Suprapubic skin (tissue), 4 donors: ENCODE results near the gene TMEM54. TPM values are rescaled to one million over a fixed set of nuclear protein-coding genes. Genes with fewer than 3 reads are reported as not detected.

Source experiments
- DNase-seq, 2 donors: peaks; one replicate each; pipeline ENCODE4 v3.0.0-alpha.2; 2019; ENCODE audit warnings: low spot score in 2 of 2
- H3K27ac ChIP-seq: fragments of 200-600 bp; sonication (generic); one replicate; pipeline ENCODE4 v1.5.1; 2019
- H3K27me3 ChIP-seq: fragments of 200-600 bp; sonication (generic); one replicate; pipeline ENCODE4 v1.5.1; 2019
- H3K36me3 ChIP-seq: fragments of 200-600 bp; sonication (generic); one replicate; pipeline ENCODE4 v1.5.1; 2019
- H3K4me1 ChIP-seq: fragments of 200-600 bp; sonication (generic); one replicate; pipeline ENCODE4 v1.5.1; 2019
- H3K4me3 ChIP-seq: fragments of 200-600 bp; sonication (generic); one replicate; pipeline ENCODE4 v1.5.1; 2019; ENCODE audit warnings: mild to moderate bottlenecking
- H3K9me3 ChIP-seq: fragments of 200-600 bp; sonication (generic); one replicate; pipeline ENCODE4 v1.5.1; 2019
- CTCF ChIP-seq, 2 donors: fragments of 200-600 bp in 1 of 2; fragments of 450-650 bp in 1 of 2; sonication (generic) in 1 of 2; IDR thresholded peaks; one replicate each; pipeline ENCODE4 v1.5.1; 2016 to 2019; ENCODE audit warnings: antibody characterized with exemption in 2 of 2, mild to moderate bottlenecking in 1 of 2, moderate library complexity in 1 of 2
- EP300 ChIP-seq: sonication (generic); formaldehyde crosslinking; IDR thresholded peaks from one replicate; pipeline ENCODE4 v1.6.1; 2017; ENCODE audit warnings: antibody characterized with exemption
- POLR2A ChIP-seq, 2 donors: fragments of 450-650 bp; IDR thresholded peaks; one replicate each; pipeline ENCODE4 v1.6.1; 2017; ENCODE audit warnings: antibody characterized with exemption in 2 of 2, mild to moderate bottlenecking in 2 of 2, moderate library complexity in 2 of 2
- POLR2AphosphoS5 ChIP-seq, 3 donors: sonication (generic); formaldehyde crosslinking; IDR thresholded peaks; one replicate each; pipeline ENCODE4 v1.6.1; 2017; ENCODE audit warnings: antibody characterized with exemption in 3 of 3
- WGBS: methylation state at CpG from one replicate; pipeline ENCODE4 v1.1.5; 2018; 5-methylcytosine and 5-hydroxymethylcytosine counted together
- total RNA-seq, 4 donors: library from RNA; depleted of rRNA; stranded (reverse); fragments of >200 nt; gene quantifications; one replicate each; pipeline ENCODE4 v1.1.0, GENCODE V29; 2016

Gene TMEM54
- total RNA-seq, 4 donors from 2014 or later = 61.9 to 283 (median 228) TPM

DNA sequence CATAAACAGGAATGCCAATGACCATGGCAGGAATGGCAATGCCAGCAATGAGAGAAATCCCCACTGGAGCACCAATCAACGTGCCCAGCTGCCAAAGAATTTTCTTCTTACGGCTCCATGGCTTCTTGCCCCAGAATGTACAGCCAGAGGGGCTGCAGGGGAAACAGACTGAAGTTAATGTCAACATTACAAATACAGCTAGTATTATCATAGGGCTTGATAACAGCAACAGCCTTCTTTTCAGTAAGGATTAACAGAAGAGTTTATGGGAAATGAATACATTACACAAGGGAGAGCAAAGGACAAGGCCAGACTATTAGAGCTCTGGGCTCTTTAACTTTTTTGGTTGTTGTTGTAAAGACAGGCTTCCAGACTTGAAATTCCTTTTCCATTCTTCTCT is 45.2 kb upstream of the TMEM54 start:
- 69% methylated on average over 2 of the region's 2 CpGs for WGBS
- Histone ChIP-seq H3K4me1 (peaks cover 19% of the 10 kb centered on the region), H3K36me3 (peaks cover 70% of the 10 kb centered on the region)

GRCh38 chr1:32944180-32944579 is 43.0 kb upstream of the TMEM54 start:
- Histone ChIP-seq H3K27me3 (no peaks in the 10 kb centered on the region), H3K4me1 (peaks cover 26% of the 10 kb centered on the region), H3K27ac (no peak overlapping the region), H3K9me3 (no peaks in the 10 kb centered on the region), H3K4me3 (no peak overlapping the region), H3K36me3 (peaks cover 83% of the 10 kb centered on the region)
- no peak for DNase-seq
- TF ChIP-seq POLR2A (IDR thresholded peaks at IDR 0.05) (no peak), POLR2AphosphoS5 (IDR thresholded peaks at IDR 0.05) (no peak), EP300 (no peak), CTCF (IDR thresholded peaks at IDR 0.05) (no peak)

More for the DNA sequence above, 45.2 kb upstream of the TMEM54 start:
- TF ChIP-seq POLR2A (IDR thresholded peaks at IDR 0.05) (no peak), POLR2AphosphoS5 (IDR thresholded peaks at IDR 0.05) (no peak), CTCF (IDR thresholded peaks at IDR 0.05) (no peak), EP300 (no peak)
- no peak overlapping the region for H3K27ac ChIP-seq
- H3K9me3 ChIP-seq = no peaks in the 10 kb centered on the region
- H3K27me3 ChIP-seq = no peaks in the 10 kb centered on the region
- H3K4me3 ChIP-seq = no peak overlapping the region
- DNase-seq = no peak

GRCh38 chr1:32939655-32940371 is 38.6 kb upstream of the TMEM54 start:
- Histone ChIP-seq H3K36me3 (peaks cover 83% of the 10 kb centered on the region), H3K27me3 (no peaks in the 10 kb centered on the region), H3K4me1 (peaks cover 21% of the 10 kb centered on the region), H3K9me3 (no peaks in the 10 kb centered on the region), H3K4me3 (no peak overlapping the region), H3K27ac (peak overlapping the region; percentile 5)
- no peak for TF ChIP-seq POLR2A (IDR thresholded peaks at IDR 0.05)
- no peak for TF ChIP-seq POLR2AphosphoS5 (IDR thresholded peaks at IDR 0.05)
- TF ChIP-seq EP300 = no peak
- no peak for DNase-seq
- WGBS = 52% methylated on average over 4 of the region's 4 CpGs

GRCh38 chr1:32937061-32937460 is 35.9 kb upstream of the TMEM54 start:
- 90% methylated on average over 4 of the region's 4 CpGs for WGBS
- peaks cover 65% of the 10 kb centered on the region for H3K36me3 ChIP-seq

DNA sequence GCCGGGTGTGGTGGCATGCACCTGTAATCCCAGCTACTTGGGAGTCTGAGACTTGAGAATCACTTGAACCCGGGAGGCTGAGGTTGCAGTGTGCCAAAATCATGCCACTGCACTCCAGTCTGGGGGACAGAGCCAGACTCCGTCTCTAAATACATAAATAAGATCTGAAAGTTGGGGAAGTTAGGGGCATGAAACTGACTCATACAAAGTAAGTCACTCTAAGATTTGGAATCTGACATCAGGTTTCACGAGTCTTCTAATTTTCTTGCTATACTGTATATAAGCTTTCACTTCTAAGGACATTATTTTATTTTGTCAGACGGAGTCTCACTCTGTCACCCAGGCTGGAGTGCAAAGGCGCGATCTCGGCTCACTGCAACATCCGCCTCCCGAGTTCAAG is 33.3 kb upstream of the TMEM54 start:
- H3K9me3 ChIP-seq = no peaks in the 10 kb centered on the region
- no peak for TF ChIP-seq POLR2AphosphoS5 (IDR thresholded peaks at IDR 0.05)
- TF ChIP-seq CTCF (IDR thresholded peaks at IDR 0.05) = no peak
- TF ChIP-seq POLR2A (IDR thresholded peaks at IDR 0.05) = no peak
- no peak for TF ChIP-seq EP300
- 92% methylated on average over 10 of the region's 10 CpGs for WGBS
- H3K27ac ChIP-seq = no peak overlapping the region
- no peaks in the 10 kb centered on the region for H3K27me3 ChIP-seq
- no peak overlapping the region for H3K4me3 ChIP-seq
- peaks cover 43% of the 10 kb centered on the region for H3K36me3 ChIP-seq
- H3K4me1 ChIP-seq = peaks cover 22% of the 10 kb centered on the region
- no peak for DNase-seq

More at GRCh38 chr1:32937061-32937460, 35.9 kb upstream of the TMEM54 start:
- DNase-seq = no peak
- Histone ChIP-seq H3K4me1 (peaks cover 33% of the 10 kb centered on the region), H3K9me3 (no peaks in the 10 kb centered on the region), H3K27me3 (no peaks in the 10 kb centered on the region), H3K4me3 (no peak overlapping the region), H3K27ac (no peak overlapping the region)
- TF ChIP-seq EP300 (no peak), POLR2A (IDR thresholded peaks at IDR 0.05) (no peak), POLR2AphosphoS5 (IDR thresholded peaks at IDR 0.05) (no peak), CTCF (IDR thresholded peaks at IDR 0.05) (no peak)
